IPS DF 6.9 (cell line): ENCODE results near the gene PLVAP.

Source experiments
- DNase-seq: peaks from one replicate; pipeline ENCODE4 v3.0.0-alpha.2; 2013; ENCODE audit warnings: low read depth, low spot score
- H3K27ac ChIP-seq: one replicate; pipeline ENCODE4 v1.5.1; 2013; ENCODE audit warnings: low read length, control low read depth
- H3K27me3 ChIP-seq: 2 replicates; pipeline ENCODE4 v1.6.1; 2013; ENCODE audit warnings: mild to moderate bottlenecking, low read length; ENCODE audit not compliant: control insufficient read depth, insufficient read depth
- H3K36me3 ChIP-seq: 2 replicates; pipeline ENCODE4 v1.6.1; 2013; ENCODE audit warnings: low read length; ENCODE audit not compliant: control insufficient read depth, insufficient read depth
- H3K4me1 ChIP-seq: 2 replicates; pipeline ENCODE4 v1.6.1; 2013; ENCODE audit warnings: low read length; ENCODE audit not compliant: control insufficient read depth, insufficient read depth
- H3K4me3 ChIP-seq: 2 replicates; pipeline ENCODE4 v1.5.1; 2013; ENCODE audit warnings: mild to moderate bottlenecking, low read length
- H3K9me3 ChIP-seq: 2 replicates; pipeline ENCODE4 v1.6.1; 2013; ENCODE audit warnings: low read length, inconsistent platforms; ENCODE audit not compliant: control insufficient read depth, insufficient read depth
- whole genome bisulfite sequencing: extraction: QIAGEN DNeasy Blood & Tissue Kit; methylation state at CpG from one replicate; pipeline ENCODE4 v1.1.7; 2013; ENCODE audit warnings: mixed read lengths, missing lambda C conversion rate; ENCODE audit not compliant: insufficient read length, insufficient coverage; 5-methylcytosine and 5-hydroxymethylcytosine counted together

PLVAP gene

GRCh38 chr19:17414097-17414496 lies 37.0 kb upstream of the PLVAP start:
- Histone ChIP-seq H3K36me3 (no peaks in the 10 kb centered on the region), H3K4me1 (peaks cover 3% of the 10 kb centered on the region; the same call in 1 of the 2 replicates), H3K9me3 (no peaks in the 10 kb centered on the region), H3K4me3 (no peak overlapping the region), H3K27ac (no peak overlapping the region), H3K27me3 (no peaks in the 10 kb centered on the region)
- WGBS = no CpG with 5 or more reads among the region's 8 CpGs
- DNase-seq = no peak

GRCh38 chr19:17411801-17412200 lies 34.7 kb upstream of the PLVAP start:
- Histone ChIP-seq H3K9me3 (no peaks in the 10 kb centered on the region), H3K27ac (no peak overlapping the region), H3K4me3 (no peak overlapping the region), H3K4me1 (peaks cover 3% of the 10 kb centered on the region; the same call in 1 of the 2 replicates), H3K36me3 (no peaks in the 10 kb centered on the region), H3K27me3 (no peaks in the 10 kb centered on the region)
- no CpG with 5 or more reads among the region's 11 CpGs for WGBS
- DNase-seq = no peak

- no peak for DNase-seq
- H3K36me3 ChIP-seq = no peaks in the 10 kb centered on the region
- no peak overlapping the region for H3K4me3 ChIP-seq
- WGBS = no CpG with 5 or more reads among the region's 9 CpGs
- no peak overlapping the region for H3K27ac ChIP-seq
- H3K9me3 ChIP-seq = no peaks in the 10 kb centered on the region
- H3K27me3 ChIP-seq = no peaks in the 10 kb centered on the region
- H3K4me1 ChIP-seq = peaks cover 7% of the 10 kb centered on the region; the same call in 1 of the 2 replicates
Measured at GRCh38 chr19:17409990-17410389, 32.8 kb upstream of the PLVAP start.

GRCh38 chr19:17406887-17407196 lies 29.7 kb upstream of the PLVAP start:
- WGBS = no CpG with 5 or more reads among the region's 2 CpGs
- DNase-seq = no peak
- no peaks in the 10 kb centered on the region for H3K36me3 ChIP-seq
- no peak overlapping the region for H3K27ac ChIP-seq
- no peak overlapping the region for H3K4me3 ChIP-seq
- no peaks in the 10 kb centered on the region for H3K9me3 ChIP-seq
- peaks cover 4% of the 10 kb centered on the region; the same call in 1 of the 2 replicates for H3K4me1 ChIP-seq
- no peaks in the 10 kb centered on the region for H3K27me3 ChIP-seq

GRCh38 chr19:17406046-17406886 lies 29.1 kb upstream of the PLVAP start:
- no CpG with 5 or more reads among the region's 10 CpGs for WGBS
- no peaks in the 10 kb centered on the region for H3K27me3 ChIP-seq
- peaks cover 4% of the 10 kb centered on the region; the same call in 1 of the 2 replicates for H3K4me1 ChIP-seq
- H3K4me3 ChIP-seq = no peak overlapping the region
- no peaks in the 10 kb centered on the region for H3K36me3 ChIP-seq
- H3K9me3 ChIP-seq = no peaks in the 10 kb centered on the region
- H3K27ac ChIP-seq = no peak overlapping the region
- no peak for DNase-seq

GRCh38 chr19:17405250-17406045 lies 28.3 kb upstream of the PLVAP start, which contains the start of gene BST2:
Gene BST2, minus strand, starts transcription at chr19:17405630. Its CDS starts 55 bp downstream, at chr19:17405575.
- WGBS = no CpG with 5 or more reads among the region's 18 CpGs
- H3K36me3 ChIP-seq = no peaks in the 10 kb centered on the region
- DNase-seq = no peak
- H3K4me1 ChIP-seq = peaks cover 4% of the 10 kb centered on the region; the same call in 1 of the 2 replicates
- no peaks in the 10 kb centered on the region for H3K27me3 ChIP-seq
- H3K9me3 ChIP-seq = no peaks in the 10 kb centered on the region
- peak within 1 kb of the TSS; percentile 50; the same call in 1 of the 2 replicates for H3K4me3 ChIP-seq
- no peak within 1 kb of the TSS for H3K27ac ChIP-seq

- H3K4me1 ChIP-seq = peaks cover 4% of the 10 kb centered on the region; the same call in 1 of the 2 replicates
- H3K9me3 ChIP-seq = no peaks in the 10 kb centered on the region
- WGBS = no CpG with 5 or more reads among the region's 7 CpGs
- no peaks in the 10 kb centered on the region for H3K36me3 ChIP-seq
- no peak overlapping the region for H3K27ac ChIP-seq
- H3K4me3 ChIP-seq = peak overlapping the region; percentile 50; the same call in 1 of the 2 replicates
- DNase-seq = no peak
- no peaks in the 10 kb centered on the region for H3K27me3 ChIP-seq
Measured at GRCh38 chr19:17404621-17405249, 27.6 kb upstream of the PLVAP start.

- WGBS = no CpG with 5 or more reads among the region's 6 CpGs
- Histone ChIP-seq H3K27me3 (no peaks in the 10 kb centered on the region), H3K4me3 (peak overlapping the region; percentile 50; the same call in 1 of the 2 replicates), H3K36me3 (no peaks in the 10 kb centered on the region), H3K4me1 (peaks cover 4% of the 10 kb centered on the region; the same call in 1 of the 2 replicates), H3K27ac (no peak overlapping the region), H3K9me3 (no peaks in the 10 kb centered on the region)
- DNase-seq = no peak
Measured at GRCh38 chr19:17404015-17404414, 26.9 kb upstream of the PLVAP start.

- peak overlapping the region; percentile 50; the same call in 1 of the 2 replicates for H3K4me3 ChIP-seq
- H3K27me3 ChIP-seq = no peaks in the 10 kb centered on the region
- no peaks in the 10 kb centered on the region for H3K36me3 ChIP-seq
- DNase-seq = no peak
- peaks cover 4% of the 10 kb centered on the region; the same call in 1 of the 2 replicates for H3K4me1 ChIP-seq
- no CpG with 5 or more reads among the region's 36 CpGs for WGBS
- H3K27ac ChIP-seq = no peak overlapping the region
- no peaks in the 10 kb centered on the region for H3K9me3 ChIP-seq
Measured at GRCh38 chr19:17402982-17403855, 26.1 kb upstream of the PLVAP start.
